ENCODE measurements around the gene ATP10A.

- TF ChIP-seq SPI1 (IDR thresholded peaks at IDR 0.05; ENCODE audit: low read depth, low read length) = no peak
- no peak for TF ChIP-seq POLR2AphosphoS5 (IDR thresholded peaks at IDR 0.05; ENCODE audit: low read depth, low read length)
- no peak for TF ChIP-seq POLR2A (IDR thresholded peaks at IDR 0.05; ENCODE audit: low read depth, low read length)
- no peak for TF ChIP-seq TAF1 (IDR thresholded peaks at IDR 0.05; ENCODE audit: low read depth, low read length)
- no peak for TF ChIP-seq POU2F2 (IDR thresholded peaks at IDR 0.05; ENCODE audit: low read depth, low read length)
- no peak for TF ChIP-seq PAX5 (IDR thresholded peaks at IDR 0.05; ENCODE audit: insufficient read depth, low read length, severe bottlenecking)
Measured at GRCh38 chr15:25773248-25773647, 89.9 kb downstream of the ATP10A start.
